GM18873 (cell line): Measurements from ENCODE around the gene CCDC112.

Source experiments
- ATAC-seq: cut with Tn5 transposase; IDR thresholded peaks from one replicate; pipeline ENCODE4 v1.9.1; 2021; ENCODE audit warnings: mild to moderate bottlenecking, moderate library complexity, moderate number of reproducible peaks; ENCODE audit not compliant: unreplicated experiment, low FRiP score

Gene CCDC112

GRCh38 chr5:115320006-115320405 is 23.6 kb upstream of the CCDC112 start:
- ATAC-seq = no peak

GRCh38 chr5:115319007-115319406 is 22.6 kb upstream of the CCDC112 start:
- no peak for ATAC-seq

GRCh38 chr5:115317736-115318135 is 21.3 kb upstream of the CCDC112 start:
- no peak for ATAC-seq

- no peak for ATAC-seq
These were observed 20.9 kb upstream of the CCDC112 start for GRCh38 chr5:115317320-115317719.

- ATAC-seq = no peak
These were observed 17.2 kb upstream of the CCDC112 start for GRCh38 chr5:115313632-115314031.

GRCh38 chr5:115313052-115313451 is 16.6 kb upstream of the CCDC112 start:
- ATAC-seq = no peak

GRCh38 chr5:115309751-115310370 is 13.4 kb upstream of the CCDC112 start:
- ATAC-seq = no peak

- ATAC-seq = no peak
These were observed 12.4 kb upstream of the CCDC112 start for GRCh38 chr5:115308815-115309214.

- no peak for ATAC-seq
These were observed 9.6 kb upstream of the CCDC112 start for GRCh38 chr5:115306011-115306536.

GRCh38 chr5:115304496-115304895 is 8.0 kb upstream of the CCDC112 start:
- no peak for ATAC-seq

GRCh38 chr5:115298811-115299210 is 2.4 kb upstream of the CCDC112 start:
- ATAC-seq = no peak

- ATAC-seq = no peak
These were observed 577 bp upstream of the CCDC112 start for GRCh38 chr5:115297031-115297430.

- no peak for ATAC-seq
These were observed 704 bp downstream of the CCDC112 start for GRCh38 chr5:115295777-115296123.

GRCh38 chr5:115291397-115291796 is 5.1 kb downstream of the CCDC112 start:
- ATAC-seq = no peak

- ATAC-seq = no peak
These were observed 7.3 kb downstream of the CCDC112 start for GRCh38 chr5:115289104-115289503.

- ATAC-seq = no peak
These were observed 12.4 kb downstream of the CCDC112 start for GRCh38 chr5:115284021-115284420.

GRCh38 chr5:115282131-115282530 is 14.3 kb downstream of the CCDC112 start:
- ATAC-seq = no peak

- no peak for ATAC-seq
These were observed 21.9 kb downstream of the CCDC112 start for GRCh38 chr5:115274584-115274983.

- ATAC-seq = no peak
These were observed 24.0 kb downstream of the CCDC112 start for GRCh38 chr5:115272297-115272958.

GRCh38 chr5:115271295-115272050 is 25.0 kb downstream of the CCDC112 start:
- ATAC-seq = no peak

GRCh38 chr5:115267617-115268016 is 28.8 kb downstream of the CCDC112 start:
- no peak for ATAC-seq
